Glomerular visceral epithelial cell (primary cell): ENCODE measurements around the gene PRSS35.
A peak's percentile ranks its signal among the peaks of the same experiment; 100 is the strongest.
"Not testable (repeated sequence)": the region's sequence is repeated elsewhere in the genome, so short reads cannot be mapped to it uniquely, and the experiment has no call there.

ENCODE experiments used
- DNase-seq: peaks from one replicate; pipeline ENCODE4 v3.0.0-alpha.2; 2016; ENCODE audit errors: extremely low spot score

The PRSS35 gene

GRCh38 chr6:83511901-83512681 lies at the start of gene PRSS35:
Gene PRSS35, plus strand, starts transcription at chr6:83512534. Its CDS starts 10,908 bp downstream, at chr6:83523442.
- peak; percentile 65 for DNase-seq

- DNase-seq, result no peak
Measured at GRCh38 chr6:83463886-83464285, 48.4 kb upstream of the PRSS35 start.

GRCh38 chr6:83464381-83465140 lies 47.8 kb upstream of the PRSS35 start:
- DNase-seq, result no peak

GRCh38 chr6:83466328-83466727 lies 46.0 kb upstream of the PRSS35 start:
- no peak for DNase-seq

- no peak for DNase-seq
Measured at GRCh38 chr6:83467620-83468036, 44.7 kb upstream of the PRSS35 start.

- DNase-seq, result no peak
Measured at GRCh38 chr6:83470001-83470400, 42.3 kb upstream of the PRSS35 start.

GRCh38 chr6:83470587-83470986 lies 41.7 kb upstream of the PRSS35 start:
- no peak for DNase-seq

- no peak for DNase-seq
Measured at GRCh38 chr6:83472767-83473166, 39.6 kb upstream of the PRSS35 start.

- peak; percentile 12 for DNase-seq
Measured at GRCh38 chr6:83474309-83474708, 38.0 kb upstream of the PRSS35 start.

- no peak for DNase-seq
Measured at GRCh38 chr6:83476971-83477370, 35.4 kb upstream of the PRSS35 start.

GRCh38 chr6:83479389-83479788 lies 32.9 kb upstream of the PRSS35 start:
- DNase-seq, result no peak

- no peak for DNase-seq
Measured at GRCh38 chr6:83480470-83480869, 31.9 kb upstream of the PRSS35 start.

GRCh38 chr6:83481938-83482337 lies 30.4 kb upstream of the PRSS35 start:
- not testable (repeated sequence) for DNase-seq

GRCh38 chr6:83488448-83488847 lies 23.9 kb upstream of the PRSS35 start:
- DNase-seq, result no peak

- DNase-seq, result no peak
Measured at GRCh38 chr6:83488861-83489260, 23.5 kb upstream of the PRSS35 start.

- no peak for DNase-seq
Measured at GRCh38 chr6:83490217-83490807, 22.0 kb upstream of the PRSS35 start.

- no peak for DNase-seq
Measured at GRCh38 chr6:83505356-83505755, 7.0 kb upstream of the PRSS35 start.

GRCh38 chr6:83509441-83509840 lies 2.9 kb upstream of the PRSS35 start:
- no peak for DNase-seq

- DNase-seq, result no peak
Measured at GRCh38 chr6:83510791-83511190, 1.5 kb upstream of the PRSS35 start.

- DNase-seq, result no peak
Measured at GRCh38 chr6:83511266-83511665, 1.1 kb upstream of the PRSS35 start.

- DNase-seq, result no peak
Measured at GRCh38 chr6:83514466-83514865, 2.1 kb downstream of the PRSS35 start.

- peak; percentile 58 for DNase-seq
Measured at GRCh38 chr6:83514866-83515466, 2.6 kb downstream of the PRSS35 start.
